Nephron (organoid): Measurements from ENCODE around the gene OR52K2.

Experiments used
- H3K27ac Mint-ChIP-seq, 3 experiments: 2 replicates each; pipeline ENCODE4 v1.8.0; 2020; ENCODE audit warnings: mixed read lengths in 3 of 3, mild to moderate bottlenecking in 2 of 3, moderate library complexity in 1 of 3
- H3K27me3 Mint-ChIP-seq: 2 replicates; pipeline ENCODE4 v1.8.0; 2021; ENCODE audit warnings: low read depth, mild to moderate bottlenecking, moderate library complexity, mixed read lengths
- H3K36me3 Mint-ChIP-seq: 2 replicates; pipeline ENCODE4 v1.8.0; 2020; ENCODE audit warnings: low read depth, mixed read lengths
- H3K4me1 Mint-ChIP-seq: 2 replicates; pipeline ENCODE4 v1.8.0; 2020; ENCODE audit warnings: mixed read lengths
- H3K4me3 Mint-ChIP-seq, 3 experiments: 2 replicates each; pipeline ENCODE4 v1.8.0; 2020; ENCODE audit warnings: mild to moderate bottlenecking in 3 of 3, mixed read lengths in 3 of 3, moderate library complexity in 2 of 3
- H3K9me3 Mint-ChIP-seq: 2 replicates; pipeline ENCODE4 v1.8.0; 2020; ENCODE audit warnings: mixed read lengths
- CTCF ChIP-seq, 3 experiments: fragments of 200-600 bp; sonication (generic); IDR thresholded peaks; one replicate each; pipeline ENCODE4 v1.5.0; 2021; ENCODE audit warnings: antibody characterized with exemption in 3 of 3; ENCODE audit not compliant: unreplicated experiment in 3 of 3

Gene OR52K2

GRCh38 chr11:4495487-4495886 lies 46.4 kb downstream of the OR52K2 start:
- TF ChIP-seq CTCF (IDR thresholded peaks at IDR 0.05; ENCODE audit: unreplicated experiment in 3 of 3), result no peak
- H3K4me3 Mint-ChIP-seq, result no peak overlapping the region
- H3K4me1 Mint-ChIP-seq, result peaks cover 9% of the 10 kb centered on the region
- H3K27ac Mint-ChIP-seq, result no peak overlapping the region
- H3K9me3 Mint-ChIP-seq, result no peaks in the 10 kb centered on the region
- peaks cover 12% of the 10 kb centered on the region for H3K27me3 Mint-ChIP-seq
- no peaks in the 10 kb centered on the region for H3K36me3 Mint-ChIP-seq

GRCh38 chr11:4495986-4496385 lies 46.9 kb downstream of the OR52K2 start:
- Mint-ChIP-seq H3K4me1 (peaks cover 9% of the 10 kb centered on the region), H3K9me3 (no peaks in the 10 kb centered on the region), H3K27ac (no peak overlapping the region), H3K27me3 (peaks cover 12% of the 10 kb centered on the region), H3K4me3 (no peak overlapping the region), H3K36me3 (no peaks in the 10 kb centered on the region)
- no peak for TF ChIP-seq CTCF (IDR thresholded peaks at IDR 0.05; ENCODE audit: unreplicated experiment in 3 of 3)

GRCh38 chr11:4496557-4497248 lies 47.6 kb downstream of the OR52K2 start:
- H3K9me3 Mint-ChIP-seq, result no peaks in the 10 kb centered on the region
- H3K4me3 Mint-ChIP-seq, result no peak overlapping the region
- H3K36me3 Mint-ChIP-seq, result no peaks in the 10 kb centered on the region
- no peak overlapping the region for H3K27ac Mint-ChIP-seq
- TF ChIP-seq CTCF (IDR thresholded peaks at IDR 0.05; ENCODE audit: unreplicated experiment in 3 of 3), result no peak
- peaks cover 12% of the 10 kb centered on the region for H3K27me3 Mint-ChIP-seq
- H3K4me1 Mint-ChIP-seq, result peaks cover 9% of the 10 kb centered on the region
